ENCODE data around the gene SNTG2.

SNTG2 gene

DNA sequence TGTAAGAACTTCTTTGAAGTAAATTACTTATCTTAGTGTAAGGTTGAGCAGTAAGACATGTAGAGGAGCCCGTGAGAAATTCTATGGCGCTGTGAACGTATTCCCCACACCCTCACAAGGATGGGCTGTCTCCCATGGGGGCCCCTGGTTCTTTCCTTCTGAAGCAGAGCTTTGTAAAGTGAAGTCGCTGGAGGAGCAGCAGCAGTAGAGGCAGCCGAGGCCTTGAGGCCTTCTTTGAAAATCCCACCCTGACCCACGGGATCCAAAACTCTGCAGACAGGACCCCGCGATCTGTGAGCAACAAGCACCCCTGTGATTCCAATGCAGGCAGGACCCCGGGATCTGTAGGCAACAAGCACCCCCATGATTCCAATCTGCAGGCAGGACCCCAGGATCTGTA, 23.8 kb upstream of the SNTG2 start:
- Histone ChIP-seq H3K4me3 (ENCODE audit: low read length) (no peak overlapping the region), H3K9me2 (replicated peaks; ENCODE audit: control insufficient read depth, low read length) (no peaks in the 10 kb centered on the region), H3K4me1 (ENCODE audit: control insufficient read depth, low read length) (no peaks in the 10 kb centered on the region), H3K27me3 (ENCODE audit: control insufficient read depth, low read length) (no peaks in the 10 kb centered on the region), H3K27ac (ENCODE audit: low read depth, low read length) (no peak overlapping the region), H4K20me1 (ENCODE audit: control insufficient read depth, insufficient read depth, low read depth, low read length) (no peaks in the 10 kb centered on the region), H3K36me3 (ENCODE audit: control insufficient read depth, low read length) (no peaks in the 10 kb centered on the region), H3F3A (ENCODE audit: control insufficient read depth, insufficient read depth) (no peaks in the 10 kb centered on the region), H3K9me3 (ENCODE audit: control insufficient read depth, insufficient read depth, low read length) (no peaks in the 10 kb centered on the region; the same call in 1 of the 2 replicates), H3K79me2 (ENCODE audit: control insufficient read depth, low read length) (no peaks in the 10 kb centered on the region), H3K4me2 (ENCODE audit: low read length) (no peak overlapping the region)
- TF ChIP-seq EZH2phosphoT487 (IDR thresholded peaks at IDR 0.05; ENCODE audit: borderline replicate concordance, low read length) = no peak
- TF ChIP-seq, protein P1, sequence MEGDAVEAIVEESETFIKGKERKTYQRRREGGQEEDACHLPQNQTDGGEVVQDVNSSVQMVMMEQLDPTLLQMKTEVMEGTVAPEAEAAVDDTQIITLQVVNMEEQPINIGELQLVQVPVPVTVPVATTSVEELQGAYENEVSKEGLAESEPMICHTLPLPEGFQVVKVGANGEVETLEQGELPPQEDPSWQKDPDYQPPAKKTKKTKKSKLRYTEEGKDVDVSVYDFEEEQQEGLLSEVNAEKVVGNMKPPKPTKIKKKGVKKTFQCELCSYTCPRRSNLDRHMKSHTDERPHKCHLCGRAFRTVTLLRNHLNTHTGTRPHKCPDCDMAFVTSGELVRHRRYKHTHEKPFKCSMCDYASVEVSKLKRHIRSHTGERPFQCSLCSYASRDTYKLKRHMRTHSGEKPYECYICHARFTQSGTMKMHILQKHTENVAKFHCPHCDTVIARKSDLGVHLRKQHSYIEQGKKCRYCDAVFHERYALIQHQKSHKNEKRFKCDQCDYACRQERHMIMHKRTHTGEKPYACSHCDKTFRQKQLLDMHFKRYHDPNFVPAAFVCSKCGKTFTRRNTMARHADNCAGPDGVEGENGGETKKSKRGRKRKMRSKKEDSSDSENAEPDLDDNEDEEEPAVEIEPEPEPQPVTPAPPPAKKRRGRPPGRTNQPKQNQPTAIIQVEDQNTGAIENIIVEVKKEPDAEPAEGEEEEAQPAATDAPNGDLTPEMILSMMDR (IDR thresholded peaks at IDR 0.05; ENCODE audit: low read depth, low read length, poor library complexity, severe bottlenecking) = no peak

DNA sequence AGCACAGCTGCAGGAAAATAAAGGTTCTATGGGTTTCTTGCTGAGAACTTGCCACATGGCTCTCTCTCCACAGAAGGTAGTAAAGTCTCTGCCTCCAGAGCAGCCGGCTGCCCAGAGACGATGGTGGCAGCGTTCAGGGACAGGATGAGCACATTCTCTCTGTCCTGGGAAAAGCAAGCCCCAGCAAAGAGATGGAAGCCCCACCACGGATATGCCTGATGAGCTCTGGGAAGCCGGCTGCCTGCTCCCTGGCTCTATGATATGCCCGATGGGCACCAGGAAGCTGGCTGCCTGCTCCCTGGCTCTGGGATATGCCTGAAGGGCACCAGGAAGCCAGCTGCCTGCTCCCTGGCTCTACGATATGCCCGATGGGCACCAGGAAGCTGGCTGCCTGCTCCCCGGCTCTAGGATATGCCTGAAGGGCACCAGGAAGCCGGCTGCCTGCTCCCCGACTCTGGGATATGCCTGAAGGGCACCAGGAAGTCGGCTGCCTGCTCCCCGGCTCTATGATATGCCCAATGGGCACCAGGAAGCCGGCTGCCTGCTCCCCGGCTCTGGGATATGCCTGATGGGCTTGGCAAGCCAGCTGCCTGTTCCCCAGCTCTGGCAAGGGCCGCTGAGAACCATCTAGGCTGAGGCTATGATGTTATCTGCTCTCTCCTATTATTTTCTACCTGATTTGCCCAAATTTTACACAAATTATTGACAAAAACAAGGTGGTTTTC, 21.5 kb upstream of the SNTG2 start:
- no peak for TF ChIP-seq EZH2phosphoT487 (IDR thresholded peaks at IDR 0.05; ENCODE audit: borderline replicate concordance, low read length)
- TF ChIP-seq, protein P1 (IDR thresholded peaks at IDR 0.05; ENCODE audit: low read depth, low read length, poor library complexity, severe bottlenecking) = no peak
- Histone ChIP-seq H3K9me3 (ENCODE audit: control insufficient read depth, insufficient read depth, low read length) (no peaks in the 10 kb centered on the region; the same call in 1 of the 2 replicates), H3K27me3 (ENCODE audit: control insufficient read depth, low read length) (no peaks in the 10 kb centered on the region), H3K9me2 (replicated peaks; ENCODE audit: control insufficient read depth, low read length) (no peaks in the 10 kb centered on the region), H3K27ac (ENCODE audit: low read depth, low read length) (no peak overlapping the region), H4K20me1 (ENCODE audit: control insufficient read depth, insufficient read depth, low read depth, low read length) (no peaks in the 10 kb centered on the region), H3F3A (ENCODE audit: control insufficient read depth, insufficient read depth) (no peaks in the 10 kb centered on the region), H3K36me3 (ENCODE audit: control insufficient read depth, low read length) (no peaks in the 10 kb centered on the region), H3K79me2 (ENCODE audit: control insufficient read depth, low read length) (no peaks in the 10 kb centered on the region), H3K4me2 (ENCODE audit: low read length) (no peak overlapping the region), H3K4me1 (ENCODE audit: control insufficient read depth, low read length) (no peaks in the 10 kb centered on the region), H3K4me3 (ENCODE audit: low read length) (no peak overlapping the region)

DNA sequence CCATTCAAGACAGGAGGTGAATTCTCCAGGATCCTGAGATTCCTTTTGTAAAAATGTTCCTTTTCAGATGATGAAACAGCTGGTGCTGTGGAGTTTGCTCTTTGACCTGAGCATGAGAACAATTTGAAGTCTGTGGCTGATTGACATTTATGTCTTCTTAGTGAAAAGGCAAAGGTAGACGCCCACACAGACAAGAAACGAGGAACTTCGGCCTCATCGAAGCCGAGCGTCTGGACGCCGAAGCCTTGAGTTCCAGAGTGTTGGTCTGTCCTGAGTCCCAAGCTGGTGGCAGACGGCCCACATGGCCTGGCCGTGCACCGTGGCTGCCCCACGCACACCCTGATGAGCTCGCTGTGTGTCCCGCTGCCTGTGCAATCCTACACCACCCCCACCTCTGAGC, 20.7 kb upstream of the SNTG2 start:
- no peak overlapping the region for H3K27ac ChIP-seq (ENCODE audit: low read depth, low read length)
- no peaks in the 10 kb centered on the region for H3K9me2 ChIP-seq (replicated peaks; ENCODE audit: control insufficient read depth, low read length)
- no peaks in the 10 kb centered on the region for H3K4me1 ChIP-seq (ENCODE audit: control insufficient read depth, low read length)

More for the DNA sequence above, 20.7 kb upstream of the SNTG2 start:
- no peak for TF ChIP-seq EZH2phosphoT487 (IDR thresholded peaks at IDR 0.05; ENCODE audit: borderline replicate concordance, low read length)
- TF ChIP-seq, protein P1 (IDR thresholded peaks at IDR 0.05; ENCODE audit: low read depth, low read length, poor library complexity, severe bottlenecking) = no peak
- no peak overlapping the region for H3K4me2 ChIP-seq (ENCODE audit: low read length)
- H4K20me1 ChIP-seq (ENCODE audit: control insufficient read depth, insufficient read depth, low read depth, low read length) = no peaks in the 10 kb centered on the region
- H3K27me3 ChIP-seq (ENCODE audit: control insufficient read depth, low read length) = no peaks in the 10 kb centered on the region
- no peaks in the 10 kb centered on the region for H3K79me2 ChIP-seq (ENCODE audit: control insufficient read depth, low read length)
- H3F3A ChIP-seq (ENCODE audit: control insufficient read depth, insufficient read depth) = no peaks in the 10 kb centered on the region
- H3K4me3 ChIP-seq (ENCODE audit: low read length) = no peak overlapping the region
- H3K36me3 ChIP-seq (ENCODE audit: control insufficient read depth, low read length) = no peaks in the 10 kb centered on the region
- H3K9me3 ChIP-seq (ENCODE audit: control insufficient read depth, insufficient read depth, low read length) = no peaks in the 10 kb centered on the region; the same call in 1 of the 2 replicates

Data from DOHH2 (cell line).